Chondrocyte (in vitro differentiated cells): ENCODE results near the gene UTS2B. TPM values are rescaled to one million over a fixed set of nuclear protein-coding genes. Genes with fewer than 3 reads are reported as not detected.

Experiments
- DNase-seq: peaks from one replicate; pipeline ENCODE4 v3.0.0; 2021; ENCODE audit warnings: mixed read lengths, low spot score
- H3K27ac Mint-ChIP-seq: one replicate; pipeline ENCODE4 v1.8.0; 2021; ENCODE audit warnings: mild to moderate bottlenecking, moderate library complexity, mixed read lengths; ENCODE audit not compliant: unreplicated experiment
- H3K27me3 Mint-ChIP-seq: 2 replicates; pipeline ENCODE4 v1.8.0; 2021; ENCODE audit warnings: low read depth, mixed read lengths
- H3K36me3 Mint-ChIP-seq: 2 replicates; pipeline ENCODE4 v1.8.0; 2021; ENCODE audit warnings: low read depth, mixed read lengths
- H3K4me1 Mint-ChIP-seq: 2 replicates; pipeline ENCODE4 v1.8.0; 2021; ENCODE audit warnings: low read depth, mild to moderate bottlenecking, mixed read lengths
- H3K4me3 Mint-ChIP-seq: one replicate; pipeline ENCODE4 v1.8.0; 2021; ENCODE audit warnings: mild to moderate bottlenecking, moderate library complexity, mixed read lengths; ENCODE audit not compliant: unreplicated experiment
- H3K9me3 Mint-ChIP-seq: 2 replicates; pipeline ENCODE4 v1.8.0; 2021; ENCODE audit warnings: low read depth, mixed read lengths
- CTCF ChIP-seq: fragments of 200-600 bp; sonication (generic); IDR thresholded peaks from 2 replicates; pipeline ENCODE4 v1.5.0; 2021; ENCODE audit warnings: antibody characterized with exemption, mild to moderate bottlenecking, moderate library complexity
- total RNA-seq: library from RNA; stranded (reverse); gene quantifications from 3 replicates; pipeline ENCODE4 v1.2.1, GENCODE V29; 2021

The UTS2B gene
- total RNA-seq, 1 donor from 2014 or later = 0.17 TPM

- H3K4me1 Mint-ChIP-seq = no peaks in the 10 kb centered on the region
- TF ChIP-seq CTCF = no peak
- H3K36me3 Mint-ChIP-seq = no peaks in the 10 kb centered on the region
- H3K4me3 Mint-ChIP-seq = no peak overlapping the region
- H3K27ac Mint-ChIP-seq = no peak overlapping the region
- H3K27me3 Mint-ChIP-seq = no peaks in the 10 kb centered on the region
- DNase-seq = no peak
- no peaks in the 10 kb centered on the region for H3K9me3 Mint-ChIP-seq
Observed at GRCh38 chr3:191261304-191261638, 69.1 kb downstream of the UTS2B start.

- Mint-ChIP-seq H3K9me3 (no peaks in the 10 kb centered on the region), H3K27ac (no peak overlapping the region), H3K36me3 (no peaks in the 10 kb centered on the region), H3K27me3 (no peaks in the 10 kb centered on the region), H3K4me3 (no peak overlapping the region), H3K4me1 (no peaks in the 10 kb centered on the region)
- no peak for TF ChIP-seq CTCF
- no peak for DNase-seq
Observed at GRCh38 chr3:191260431-191261303, 69.7 kb downstream of the UTS2B start.

GRCh38 chr3:191259486-191259885, 70.8 kb downstream of the UTS2B start:
- Mint-ChIP-seq H3K36me3 (no peaks in the 10 kb centered on the region), H3K4me3 (no peak overlapping the region), H3K9me3 (no peaks in the 10 kb centered on the region), H3K27ac (no peak overlapping the region), H3K27me3 (no peaks in the 10 kb centered on the region), H3K4me1 (peaks cover 4% of the 10 kb centered on the region)
- no peak for DNase-seq
- TF ChIP-seq CTCF = no peak

- Mint-ChIP-seq H3K36me3 (no peaks in the 10 kb centered on the region), H3K27ac (no peak overlapping the region), H3K4me3 (no peak overlapping the region), H3K9me3 (no peaks in the 10 kb centered on the region), H3K4me1 (peaks cover 10% of the 10 kb centered on the region), H3K27me3 (no peaks in the 10 kb centered on the region)
- no peak for DNase-seq
- no peak for TF ChIP-seq CTCF
Observed at GRCh38 chr3:191257286-191257685, 73.0 kb downstream of the UTS2B start.

GRCh38 chr3:191256405-191256804, 73.9 kb downstream of the UTS2B start:
- Mint-ChIP-seq H3K4me3 (no peak overlapping the region), H3K9me3 (no peaks in the 10 kb centered on the region), H3K4me1 (peaks cover 10% of the 10 kb centered on the region), H3K27ac (no peak overlapping the region), H3K27me3 (no peaks in the 10 kb centered on the region), H3K36me3 (no peaks in the 10 kb centered on the region)
- TF ChIP-seq CTCF = no peak
- no peak for DNase-seq
